HepG2 (cell line): Measurements from ENCODE around the gene GALNT5. TPM values are rescaled to one million over a fixed set of nuclear protein-coding genes. Genes with fewer than 3 reads are reported as not detected.

Source experiments
- CENPX ChIP-seq: sonication (generic); formaldehyde crosslinking; IDR thresholded peaks from 2 replicates; pipeline ENCODE4 v1.9.0; 2021; ENCODE audit warnings: mild to moderate bottlenecking, missing genetic modification reagents, moderate library complexity
- HNRNPL ChIP-seq: fragments of 200-400 bp; formaldehyde crosslinking; IDR thresholded peaks from 2 replicates; pipeline ENCODE4 v1.6.1; 2017; ENCODE audit warnings: mild to moderate bottlenecking, low read depth, low read length
- PCBP2 ChIP-seq: fragments of 200-400 bp; formaldehyde crosslinking; optimal IDR thresholded peaks from 2 replicates; pipeline ENCODE3; 2018; ENCODE audit warnings: low read length, low read depth; ENCODE audit not compliant: poor library complexity, severe bottlenecking
- RFX5 ChIP-seq: IDR thresholded peaks from 2 replicates; pipeline ENCODE4 v1.6.1; 2011; ENCODE audit warnings: low read depth, low read length, improper control_type of control experiment
- SKIL ChIP-seq: sonication (generic); formaldehyde crosslinking; IDR thresholded peaks from 2 replicates; pipeline ENCODE4 v1.8.0; 2022; ENCODE audit warnings: missing genetic modification reagents, mild to moderate bottlenecking, moderate library complexity, borderline replicate concordance
- TRAFD1 ChIP-seq: sonication (generic); formaldehyde crosslinking; IDR thresholded peaks from 2 replicates; pipeline ENCODE4 v1.5.1; 2020; ENCODE audit warnings: missing genetic modification reagents, mild to moderate bottlenecking, borderline replicate concordance
- ZMYM2 ChIP-seq: sonication (generic); formaldehyde crosslinking; IDR thresholded peaks from 2 replicates; pipeline ENCODE4 v1.8.0; 2022; ENCODE audit warnings: mild to moderate bottlenecking, missing genetic modification reagents
- ZNF589 ChIP-seq: sonication (generic); formaldehyde crosslinking; conservative IDR thresholded peaks from 2 replicates; pipeline ENCODE4 v1.8.0; 2022; ENCODE audit warnings: mild to moderate bottlenecking, moderate library complexity, missing genetic modification reagents
- ZNF800 ChIP-seq: sonication (generic); formaldehyde crosslinking; IDR thresholded peaks from 2 replicates; pipeline ENCODE4 v1.4.0; 2020; ENCODE audit warnings: missing genetic modification reagents
- ZZZ3 ChIP-seq: sonication (generic); formaldehyde crosslinking; IDR thresholded peaks from 2 replicates; pipeline ENCODE4 v1.4.0; 2020; ENCODE audit warnings: missing genetic modification reagents, mild to moderate bottlenecking, borderline replicate concordance
- polyA plus RNA-seq, 8 experiments: library from polyadenylated mRNA; depleted of rRNA in 3 of 8; stranded (reverse) in 7 of 8; unstranded in 1 of 8; fragments of >200 nt; fragmentation: Illumina TruSeq in 4 of 8; extraction: Trizol in 4 of 8; gene quantifications; 2 replicates each; pipeline versions ENCODE4 v1.2.1 to v1.2.3, GENCODE V29; 2011 to 2016; ENCODE audit warnings: low read depth in 4 of 8, missing spikeins in 1 of 8, mixed read lengths in 1 of 8; ENCODE audit not compliant: insufficient read depth in 1 of 8
- total RNA-seq, 5 experiments: library from RNA; depleted of rRNA; stranded (reverse); fragments of >200 nt; fragmentation: Illumina TruSeq; extraction: Trizol; gene quantifications; 2 replicates each; pipeline ENCODE4 v1.2.3, GENCODE V29; 2016; ENCODE audit warnings: low read depth in 1 of 5

The GALNT5 gene
- total and polyA plus RNA-seq, 2 of the 13 experiments (the other 11 are each of a cell fraction or from before 2014, with no cell fraction given): not detected

GRCh38 chr2:157231476-157231875, 26.0 kb upstream of the GALNT5 start (continued):
- no peak for TF ChIP-seq CENPX
- TF ChIP-seq ZNF800 (CRISPR knock-in tag): no peak
- no peak for TF ChIP-seq ZMYM2
- TF ChIP-seq HNRNPL: no peak
- no peak for TF ChIP-seq ZZZ3
- no peak for TF ChIP-seq RFX5
- TF ChIP-seq TRAFD1: no peak
- no peak for TF ChIP-seq SKIL (CRISPR knock-in tag)
- no peak for TF ChIP-seq PCBP2
- no peak for TF ChIP-seq ZNF589 (CRISPR knock-in tag)
